ENCODE measurements around the gene SEPHS2. TPM values are rescaled to one million over a fixed set of nuclear protein-coding genes. Genes with fewer than 3 reads are reported as not detected.
A peak's percentile ranks its signal among the peaks of the same experiment; 100 is the strongest.

SEPHS2 gene
- total RNA-seq (7.1 TPM), polyA plus RNA-seq (45.8 TPM)

- Histone ChIP-seq H3K4me3 (ENCODE audit: low read depth, low read length) (peak within 1 kb of the TSS; percentile 71), H3K4me1 (ENCODE audit: insufficient read depth) (no peaks in the 10 kb centered on the region), H3K27ac (ENCODE audit: low read depth) (peak within 1 kb of the TSS; percentile 67), H3K36me3 (ENCODE audit: insufficient read depth) (no peaks in the 10 kb centered on the region)
- DNase-seq (ENCODE audit: extremely low spot score) = peak; percentile 96
- WGBS = under 1% methylated on average over 59 of the region's 59 CpGs
Observed at GRCh38 chr16:30445408-30446202, at the start of gene SEPHS2. TSS of gene SEPHS2 (minus strand) at chr16:30445874. CDS start at chr16:30445727, 147 bp downstream.

GRCh38 chr16:30494709-30495108 is 49.0 kb upstream of the SEPHS2 start:
- Histone ChIP-seq H3K27ac (ENCODE audit: low read depth) (no peak overlapping the region), H3K4me1 (ENCODE audit: insufficient read depth) (no peaks in the 10 kb centered on the region), H3K36me3 (ENCODE audit: insufficient read depth) (no peaks in the 10 kb centered on the region), H3K4me3 (ENCODE audit: low read depth, low read length) (no peak overlapping the region)
- WGBS = 60% methylated on average over 12 of the region's 12 CpGs
- no peak for DNase-seq (ENCODE audit: extremely low spot score)

GRCh38 chr16:30493941-30494488 is 48.3 kb upstream of the SEPHS2 start:
- WGBS = 71% methylated on average over 11 of the region's 11 CpGs
- DNase-seq (ENCODE audit: extremely low spot score) = no peak
- Histone ChIP-seq H3K4me3 (ENCODE audit: low read depth, low read length) (no peak overlapping the region), H3K36me3 (ENCODE audit: insufficient read depth) (no peaks in the 10 kb centered on the region), H3K4me1 (ENCODE audit: insufficient read depth) (no peaks in the 10 kb centered on the region), H3K27ac (ENCODE audit: low read depth) (no peak overlapping the region)

GRCh38 chr16:30491744-30492308 is 46.2 kb upstream of the SEPHS2 start:
- H3K27ac ChIP-seq (ENCODE audit: low read depth) = no peak overlapping the region

GRCh38 chr16:30491229-30491628 is 45.6 kb upstream of the SEPHS2 start:
- WGBS = 84% methylated on average over 4 of the region's 4 CpGs
- DNase-seq (ENCODE audit: extremely low spot score) = no peak

More at GRCh38 chr16:30491744-30492308, 46.2 kb upstream of the SEPHS2 start:
- Histone ChIP-seq H3K4me3 (ENCODE audit: low read depth, low read length) (no peak overlapping the region), H3K4me1 (ENCODE audit: insufficient read depth) (no peaks in the 10 kb centered on the region), H3K36me3 (ENCODE audit: insufficient read depth) (no peaks in the 10 kb centered on the region)
- no peak for DNase-seq (ENCODE audit: extremely low spot score)
- WGBS = 43% methylated on average over 6 of the region's 6 CpGs

GRCh38 chr16:30490210-30490609 is 44.5 kb upstream of the SEPHS2 start:
- H3K4me3 ChIP-seq (ENCODE audit: low read depth, low read length) = no peak overlapping the region
- H3K36me3 ChIP-seq (ENCODE audit: insufficient read depth) = no peaks in the 10 kb centered on the region
- no peak overlapping the region for H3K27ac ChIP-seq (ENCODE audit: low read depth)
- WGBS = 70% methylated on average over 6 of the region's 6 CpGs
- H3K4me1 ChIP-seq (ENCODE audit: insufficient read depth) = no peaks in the 10 kb centered on the region
- no peak for DNase-seq (ENCODE audit: extremely low spot score)

More at GRCh38 chr16:30491229-30491628, 45.6 kb upstream of the SEPHS2 start:
- Histone ChIP-seq H3K4me3 (ENCODE audit: low read depth, low read length) (no peak overlapping the region), H3K36me3 (ENCODE audit: insufficient read depth) (no peaks in the 10 kb centered on the region), H3K4me1 (ENCODE audit: insufficient read depth) (no peaks in the 10 kb centered on the region), H3K27ac (ENCODE audit: low read depth) (no peak overlapping the region)

GRCh38 chr16:30488764-30489605 is 43.3 kb upstream of the SEPHS2 start:
- 54% methylated on average over 11 of the region's 11 CpGs for WGBS

GRCh38 chr16:30485818-30486436 is 40.3 kb upstream of the SEPHS2 start:
- no peak for DNase-seq (ENCODE audit: extremely low spot score)
- H3K4me3 ChIP-seq (ENCODE audit: low read depth, low read length) = no peak overlapping the region
- no peak overlapping the region for H3K27ac ChIP-seq (ENCODE audit: low read depth)
- 89% methylated on average over 7 of the region's 7 CpGs for WGBS
- no peaks in the 10 kb centered on the region for H3K4me1 ChIP-seq (ENCODE audit: insufficient read depth)
- no peaks in the 10 kb centered on the region for H3K36me3 ChIP-seq (ENCODE audit: insufficient read depth)

More at GRCh38 chr16:30488764-30489605, 43.3 kb upstream of the SEPHS2 start:
- DNase-seq (ENCODE audit: extremely low spot score) = no peak
- H3K36me3 ChIP-seq (ENCODE audit: insufficient read depth) = no peaks in the 10 kb centered on the region
- H3K27ac ChIP-seq (ENCODE audit: low read depth) = no peak overlapping the region
- H3K4me3 ChIP-seq (ENCODE audit: low read depth, low read length) = no peak overlapping the region
- no peaks in the 10 kb centered on the region for H3K4me1 ChIP-seq (ENCODE audit: insufficient read depth)

GRCh38 chr16:30484887-30485286 is 39.2 kb upstream of the SEPHS2 start:
- Histone ChIP-seq H3K4me3 (ENCODE audit: low read depth, low read length) (no peak overlapping the region), H3K4me1 (ENCODE audit: insufficient read depth) (no peaks in the 10 kb centered on the region), H3K27ac (ENCODE audit: low read depth) (no peak overlapping the region), H3K36me3 (ENCODE audit: insufficient read depth) (no peaks in the 10 kb centered on the region)
- DNase-seq (ENCODE audit: extremely low spot score) = no peak

- WGBS = 87% methylated on average over 3 of the region's 3 CpGs
- no peak for DNase-seq (ENCODE audit: extremely low spot score)
- H3K4me3 ChIP-seq (ENCODE audit: low read depth, low read length) = no peak overlapping the region
- no peaks in the 10 kb centered on the region for H3K36me3 ChIP-seq (ENCODE audit: insufficient read depth)
- H3K4me1 ChIP-seq (ENCODE audit: insufficient read depth) = no peaks in the 10 kb centered on the region
- no peak overlapping the region for H3K27ac ChIP-seq (ENCODE audit: low read depth)
Observed at GRCh38 chr16:30482366-30482765, 36.7 kb upstream of the SEPHS2 start.

GRCh38 chr16:30481381-30481780 is 35.7 kb upstream of the SEPHS2 start:
- DNase-seq (ENCODE audit: extremely low spot score) = no peak
- no peaks in the 10 kb centered on the region for H3K36me3 ChIP-seq (ENCODE audit: insufficient read depth)
- H3K4me3 ChIP-seq (ENCODE audit: low read depth, low read length) = no peak overlapping the region
- 75% methylated on average over 5 of the region's 5 CpGs for WGBS
- H3K27ac ChIP-seq (ENCODE audit: low read depth) = no peak overlapping the region
- H3K4me1 ChIP-seq (ENCODE audit: insufficient read depth) = no peaks in the 10 kb centered on the region

GRCh38 chr16:30478766-30479478 is 33.2 kb upstream of the SEPHS2 start:
- no peak overlapping the region for H3K27ac ChIP-seq (ENCODE audit: low read depth)
- 88% methylated on average over 12 of the region's 12 CpGs for WGBS
- H3K4me3 ChIP-seq (ENCODE audit: low read depth, low read length) = no peak overlapping the region
- H3K4me1 ChIP-seq (ENCODE audit: insufficient read depth) = no peaks in the 10 kb centered on the region
- no peak for DNase-seq (ENCODE audit: extremely low spot score)
- H3K36me3 ChIP-seq (ENCODE audit: insufficient read depth) = no peaks in the 10 kb centered on the region

Measured in urinary bladder (tissue), 4 donors.